ENCODE measurements around the gene DCDC2C. TPM values are rescaled to one million over a fixed set of nuclear protein-coding genes. Genes with fewer than 3 reads are reported as not detected.
"Not testable (repeated sequence)": the region's sequence is repeated elsewhere in the genome, so short reads cannot be mapped to it uniquely, and the experiment has no call there.

Gene DCDC2C
- total RNA-seq, 1 donor from 2014 or later: not detected

DNA sequence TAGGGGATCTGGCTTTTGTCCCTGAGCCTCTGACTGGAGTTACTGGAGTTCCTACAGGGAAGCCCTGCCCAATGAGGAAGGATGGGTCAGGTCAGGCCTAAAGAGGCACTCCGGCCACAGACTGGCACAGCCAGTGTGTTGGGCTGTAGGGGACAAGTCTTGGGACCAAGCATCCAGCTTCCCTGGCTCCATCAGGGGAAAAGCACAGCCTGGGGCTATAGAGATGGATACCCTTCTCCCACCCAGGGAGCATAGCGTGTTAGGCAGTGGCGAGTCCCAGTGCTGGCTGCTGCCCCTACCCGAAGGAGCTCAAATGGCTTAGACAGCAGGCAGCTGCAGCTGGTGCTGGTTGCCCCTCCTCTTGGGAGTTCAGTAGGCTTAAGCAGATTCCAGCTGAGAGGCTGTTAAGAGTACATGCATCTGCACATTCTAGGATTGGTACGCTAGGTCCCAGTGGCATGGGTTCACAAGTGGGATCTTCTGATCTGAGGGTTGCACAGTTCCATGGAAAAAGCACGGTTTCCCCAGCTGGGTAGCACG, 111.4 kb downstream of the DCDC2C start:
- peaks cover 28% of the 10 kb centered on the region for H3K9me3 Mint-ChIP-seq (ENCODE audit: low read depth)
- no peaks in the 10 kb centered on the region for H3K36me3 Mint-ChIP-seq (ENCODE audit: insufficient read depth)
- H3K4me3 Mint-ChIP-seq (ENCODE audit: low read depth): no peak overlapping the region
- TF ChIP-seq, protein P1, sequence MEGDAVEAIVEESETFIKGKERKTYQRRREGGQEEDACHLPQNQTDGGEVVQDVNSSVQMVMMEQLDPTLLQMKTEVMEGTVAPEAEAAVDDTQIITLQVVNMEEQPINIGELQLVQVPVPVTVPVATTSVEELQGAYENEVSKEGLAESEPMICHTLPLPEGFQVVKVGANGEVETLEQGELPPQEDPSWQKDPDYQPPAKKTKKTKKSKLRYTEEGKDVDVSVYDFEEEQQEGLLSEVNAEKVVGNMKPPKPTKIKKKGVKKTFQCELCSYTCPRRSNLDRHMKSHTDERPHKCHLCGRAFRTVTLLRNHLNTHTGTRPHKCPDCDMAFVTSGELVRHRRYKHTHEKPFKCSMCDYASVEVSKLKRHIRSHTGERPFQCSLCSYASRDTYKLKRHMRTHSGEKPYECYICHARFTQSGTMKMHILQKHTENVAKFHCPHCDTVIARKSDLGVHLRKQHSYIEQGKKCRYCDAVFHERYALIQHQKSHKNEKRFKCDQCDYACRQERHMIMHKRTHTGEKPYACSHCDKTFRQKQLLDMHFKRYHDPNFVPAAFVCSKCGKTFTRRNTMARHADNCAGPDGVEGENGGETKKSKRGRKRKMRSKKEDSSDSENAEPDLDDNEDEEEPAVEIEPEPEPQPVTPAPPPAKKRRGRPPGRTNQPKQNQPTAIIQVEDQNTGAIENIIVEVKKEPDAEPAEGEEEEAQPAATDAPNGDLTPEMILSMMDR (IDR thresholded peaks at IDR 0.05; ENCODE audit: unreplicated experiment): no peak
- no peak for DNase-seq (ENCODE audit: low spot score, unreplicated experiment)
- H3K27ac Mint-ChIP-seq: no peak overlapping the region
- H3K4me1 Mint-ChIP-seq (ENCODE audit: low read depth): no peaks in the 10 kb centered on the region
- no peaks in the 10 kb centered on the region for H3K27me3 Mint-ChIP-seq

DNA sequence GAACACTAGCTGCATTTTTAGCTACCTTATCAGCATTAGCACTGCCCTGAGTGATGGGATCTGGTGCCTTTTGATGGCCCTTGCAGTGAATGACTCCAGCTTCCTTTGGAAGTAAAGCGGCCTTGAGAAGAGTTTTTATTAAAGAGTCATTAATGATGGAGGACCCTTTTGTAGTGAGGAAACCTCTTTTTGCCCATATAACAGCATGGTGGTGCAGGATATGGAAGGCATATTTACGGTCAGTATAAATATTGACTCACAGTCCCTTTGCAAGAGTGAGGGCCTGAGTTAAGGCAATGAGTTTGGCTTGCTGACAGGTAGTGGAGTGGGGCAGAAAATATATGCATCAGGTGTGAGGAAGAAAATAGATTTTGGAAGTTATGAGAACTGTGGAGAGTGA, 113.8 kb downstream of the DCDC2C start:
- not testable (repeated sequence) for H3K27ac Mint-ChIP-seq; DNase-seq (ENCODE audit: low spot score, unreplicated experiment); H3K27me3 Mint-ChIP-seq; H3K4me1 Mint-ChIP-seq (ENCODE audit: low read depth); H3K4me3 Mint-ChIP-seq (ENCODE audit: low read depth); H3K36me3 Mint-ChIP-seq (ENCODE audit: insufficient read depth)
- H3K9me3 Mint-ChIP-seq (ENCODE audit: low read depth): peaks cover 23% of the 10 kb centered on the region

DNA sequence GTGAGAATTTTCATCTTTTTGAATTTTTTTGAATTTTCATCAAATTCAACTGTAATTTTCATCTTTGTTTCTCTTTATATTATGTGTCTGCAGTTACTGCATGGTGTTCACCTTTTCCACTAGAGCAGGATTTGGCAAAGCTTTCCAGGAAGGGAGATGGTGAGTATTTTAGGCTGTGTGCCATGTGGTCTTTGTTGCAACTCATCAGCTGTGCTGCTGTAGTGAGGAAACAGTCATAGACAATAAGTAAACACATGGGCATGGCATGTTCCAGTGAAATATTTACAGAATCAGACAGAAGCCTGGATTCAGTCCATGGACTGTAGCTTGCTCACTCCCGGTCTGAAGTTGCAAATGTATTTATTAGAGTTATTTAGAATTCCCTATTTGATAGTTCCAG, 120.4 kb downstream of the DCDC2C start:
- H3K36me3 Mint-ChIP-seq (ENCODE audit: insufficient read depth): no peaks in the 10 kb centered on the region
- TF ChIP-seq, protein P1 (IDR thresholded peaks at IDR 0.05; ENCODE audit: unreplicated experiment): no peak
- no peak overlapping the region for H3K27ac Mint-ChIP-seq
- H3K4me3 Mint-ChIP-seq (ENCODE audit: low read depth): no peak overlapping the region
- H3K27me3 Mint-ChIP-seq: peaks cover 3% of the 10 kb centered on the region
- no peak for DNase-seq (ENCODE audit: low spot score, unreplicated experiment)
- H3K4me1 Mint-ChIP-seq (ENCODE audit: low read depth): no peaks in the 10 kb centered on the region
- peaks cover 26% of the 10 kb centered on the region for H3K9me3 Mint-ChIP-seq (ENCODE audit: low read depth)

DNA sequence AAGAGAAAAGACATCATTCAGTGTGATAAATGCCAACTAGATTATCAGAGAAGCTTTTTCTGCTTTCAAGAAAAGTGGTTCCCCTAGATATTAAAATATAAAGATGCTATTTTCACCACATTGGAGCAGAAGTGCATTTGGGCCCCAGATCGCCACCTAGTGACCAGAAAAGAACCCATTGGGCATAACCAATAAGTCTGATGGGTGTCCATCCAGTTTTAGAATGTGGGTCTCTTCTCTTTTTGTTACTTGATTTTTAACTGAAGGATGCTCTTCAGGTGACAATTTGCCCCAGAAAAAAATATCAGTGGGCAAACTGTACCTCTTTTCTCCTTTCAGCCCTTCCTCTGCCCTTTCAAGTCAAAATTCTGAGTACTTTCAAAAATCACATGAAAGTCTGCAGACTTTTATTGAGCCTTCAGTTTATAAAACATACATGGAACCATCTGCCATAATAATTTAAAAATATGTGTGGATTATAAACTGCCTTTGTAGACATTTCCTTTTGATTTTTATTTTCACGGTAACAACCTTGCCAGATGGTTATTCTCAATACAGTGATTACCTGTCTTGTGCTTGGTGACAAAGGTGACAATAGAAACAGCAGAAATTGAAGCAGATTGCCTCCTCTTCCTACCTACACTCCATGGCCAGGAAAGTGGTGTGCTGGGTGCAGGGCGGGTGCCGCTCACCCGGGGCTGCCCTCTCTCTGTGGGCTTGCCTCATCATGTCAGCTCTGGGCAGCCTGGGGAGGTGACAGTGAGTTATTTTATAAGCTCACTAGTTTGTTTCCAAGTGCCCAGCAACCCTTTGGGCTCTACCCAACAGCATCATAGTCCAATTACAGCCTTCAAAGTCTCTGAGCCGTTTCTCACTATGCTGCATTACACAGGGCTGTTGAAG, 124.5 kb downstream of the DCDC2C start:
- no peak overlapping the region for H3K27ac Mint-ChIP-seq
- no peak for DNase-seq (ENCODE audit: low spot score, unreplicated experiment)

DNA sequence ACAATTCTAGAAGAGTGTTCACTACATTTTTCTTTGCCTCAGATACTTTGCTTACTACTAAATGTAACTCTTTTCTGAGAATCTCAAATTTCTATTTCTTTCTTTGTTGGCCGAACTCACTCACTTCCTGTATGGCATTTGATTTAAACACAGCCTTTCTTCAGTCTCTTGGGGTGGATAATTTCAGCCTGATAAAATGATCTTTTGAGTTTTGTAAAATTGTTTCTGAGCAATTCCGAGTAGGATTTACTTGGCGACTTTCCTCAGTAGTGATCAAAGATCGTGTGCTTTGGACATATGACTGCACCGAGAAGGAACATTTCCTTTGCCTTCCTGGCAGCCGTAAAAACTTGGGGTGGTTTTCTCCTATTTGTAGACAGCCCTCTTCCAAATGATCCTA, 127.4 kb downstream of the DCDC2C start:
- H3K27me3 Mint-ChIP-seq: peaks cover 12% of the 10 kb centered on the region
- H3K9me3 Mint-ChIP-seq (ENCODE audit: low read depth): peaks cover 3% of the 10 kb centered on the region
- no peak for DNase-seq (ENCODE audit: low spot score, unreplicated experiment)
- H3K4me3 Mint-ChIP-seq (ENCODE audit: low read depth): no peak overlapping the region
- no peaks in the 10 kb centered on the region for H3K36me3 Mint-ChIP-seq (ENCODE audit: insufficient read depth)
- TF ChIP-seq, protein P1 (IDR thresholded peaks at IDR 0.05; ENCODE audit: unreplicated experiment): no peak
- no peak overlapping the region for H3K27ac Mint-ChIP-seq
- no peaks in the 10 kb centered on the region for H3K4me1 Mint-ChIP-seq (ENCODE audit: low read depth)

More for the DNA sequence above, 124.5 kb downstream of the DCDC2C start:
- Mint-ChIP-seq H3K27me3 (peaks cover 3% of the 10 kb centered on the region), H3K4me1 (ENCODE audit: low read depth) (no peaks in the 10 kb centered on the region), H3K4me3 (ENCODE audit: low read depth) (no peak overlapping the region), H3K9me3 (ENCODE audit: low read depth) (peaks cover 9% of the 10 kb centered on the region), H3K36me3 (ENCODE audit: insufficient read depth) (no peaks in the 10 kb centered on the region)
- TF ChIP-seq, protein P1 (IDR thresholded peaks at IDR 0.05; ENCODE audit: unreplicated experiment): peak; percentile 67
